ENCODE results near the gene USO1.
"Not testable (repeated sequence)": the region's sequence is repeated elsewhere in the genome, so short reads cannot be mapped to it uniquely, and the experiment has no call there.

The USO1 gene, protein sequence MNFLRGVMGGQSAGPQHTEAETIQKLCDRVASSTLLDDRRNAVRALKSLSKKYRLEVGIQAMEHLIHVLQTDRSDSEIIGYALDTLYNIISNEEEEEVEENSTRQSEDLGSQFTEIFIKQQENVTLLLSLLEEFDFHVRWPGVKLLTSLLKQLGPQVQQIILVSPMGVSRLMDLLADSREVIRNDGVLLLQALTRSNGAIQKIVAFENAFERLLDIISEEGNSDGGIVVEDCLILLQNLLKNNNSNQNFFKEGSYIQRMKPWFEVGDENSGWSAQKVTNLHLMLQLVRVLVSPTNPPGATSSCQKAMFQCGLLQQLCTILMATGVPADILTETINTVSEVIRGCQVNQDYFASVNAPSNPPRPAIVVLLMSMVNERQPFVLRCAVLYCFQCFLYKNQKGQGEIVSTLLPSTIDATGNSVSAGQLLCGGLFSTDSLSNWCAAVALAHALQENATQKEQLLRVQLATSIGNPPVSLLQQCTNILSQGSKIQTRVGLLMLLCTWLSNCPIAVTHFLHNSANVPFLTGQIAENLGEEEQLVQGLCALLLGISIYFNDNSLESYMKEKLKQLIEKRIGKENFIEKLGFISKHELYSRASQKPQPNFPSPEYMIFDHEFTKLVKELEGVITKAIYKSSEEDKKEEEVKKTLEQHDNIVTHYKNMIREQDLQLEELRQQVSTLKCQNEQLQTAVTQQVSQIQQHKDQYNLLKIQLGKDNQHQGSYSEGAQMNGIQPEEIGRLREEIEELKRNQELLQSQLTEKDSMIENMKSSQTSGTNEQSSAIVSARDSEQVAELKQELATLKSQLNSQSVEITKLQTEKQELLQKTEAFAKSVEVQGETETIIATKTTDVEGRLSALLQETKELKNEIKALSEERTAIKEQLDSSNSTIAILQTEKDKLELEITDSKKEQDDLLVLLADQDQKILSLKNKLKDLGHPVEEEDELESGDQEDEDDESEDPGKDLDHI

DNA sequence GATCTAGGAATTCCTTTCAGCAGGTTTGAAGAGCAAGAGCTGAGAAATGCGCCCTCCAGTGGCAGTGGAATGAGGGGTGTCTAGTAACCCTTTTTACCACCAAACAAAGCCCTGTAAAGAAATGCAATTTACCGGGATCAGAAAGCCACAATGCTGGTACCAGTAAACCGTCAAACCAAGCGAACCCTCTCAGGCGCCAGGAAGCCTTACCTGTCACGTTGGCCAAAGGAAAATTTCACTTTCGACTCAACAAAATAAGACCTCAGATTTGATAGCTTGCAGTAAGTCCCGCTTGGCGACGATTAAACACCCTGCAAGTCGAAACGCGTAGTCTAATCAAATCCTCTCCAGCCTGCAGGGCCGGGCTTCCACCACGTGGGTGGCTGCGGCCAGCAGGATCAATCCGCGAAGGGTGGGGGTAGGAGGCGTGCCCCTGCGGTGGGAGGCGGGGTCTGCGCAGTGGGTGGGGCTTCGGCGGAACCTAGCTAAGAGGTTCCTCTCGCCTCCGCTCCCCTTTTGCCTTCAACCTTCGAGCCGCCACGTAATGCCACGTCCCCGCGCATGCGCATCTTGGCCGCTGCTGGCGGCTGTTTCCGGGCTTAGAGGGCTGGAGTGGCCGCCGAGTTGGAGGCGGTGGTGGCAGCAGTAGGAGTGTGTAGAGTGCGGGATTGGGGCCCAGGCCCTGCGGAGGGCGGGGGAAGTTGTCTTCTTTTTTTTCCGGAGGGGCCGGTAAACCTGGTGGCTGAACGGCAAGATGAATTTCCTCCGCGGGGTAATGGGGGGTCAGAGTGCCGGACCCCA, at the start of gene USO1:
USO1 (plus strand) TSS at position 512 of the 801 bp plus-strand sequence; CDS start at position 755, 243 bp downstream.
- peak; percentile 99 for DNase-seq (ENCODE audit: low read depth, low spot score)

- DNase-seq (ENCODE audit: low read depth, low spot score) = no peak
Observed at GRCh38 chr4:75675004-75675531, 49.3 kb upstream of the USO1 start.

DNA sequence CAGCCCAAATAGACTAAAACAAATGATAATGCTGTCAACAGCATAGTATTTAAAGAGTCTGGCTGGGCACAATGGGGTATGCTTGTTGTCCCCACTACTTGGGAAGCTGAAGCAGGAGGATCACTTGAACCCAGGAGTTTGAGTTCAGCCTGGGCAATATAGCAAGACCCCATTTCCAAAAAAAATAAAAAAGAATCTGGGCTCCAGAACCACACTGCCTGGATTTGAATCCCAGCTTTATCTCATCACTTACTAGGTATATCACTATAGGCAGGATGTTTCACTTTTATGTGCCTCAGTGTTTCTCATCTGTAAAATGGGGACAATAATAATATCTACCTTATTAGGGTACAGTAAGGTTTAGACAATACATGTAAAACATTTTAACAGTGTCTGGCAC, 45.9 kb upstream of the USO1 start:
- no peak for DNase-seq (ENCODE audit: low read depth, low spot score)

GRCh38 chr4:75678965-75679364, 45.4 kb upstream of the USO1 start:
- no peak for DNase-seq (ENCODE audit: low read depth, low spot score)

GRCh38 chr4:75679876-75680575, 44.4 kb upstream of the USO1 start:
- no peak for DNase-seq (ENCODE audit: low read depth, low spot score)

- DNase-seq (ENCODE audit: low read depth, low spot score) = no peak
Observed at GRCh38 chr4:75683482-75684155, 40.8 kb upstream of the USO1 start.

DNA sequence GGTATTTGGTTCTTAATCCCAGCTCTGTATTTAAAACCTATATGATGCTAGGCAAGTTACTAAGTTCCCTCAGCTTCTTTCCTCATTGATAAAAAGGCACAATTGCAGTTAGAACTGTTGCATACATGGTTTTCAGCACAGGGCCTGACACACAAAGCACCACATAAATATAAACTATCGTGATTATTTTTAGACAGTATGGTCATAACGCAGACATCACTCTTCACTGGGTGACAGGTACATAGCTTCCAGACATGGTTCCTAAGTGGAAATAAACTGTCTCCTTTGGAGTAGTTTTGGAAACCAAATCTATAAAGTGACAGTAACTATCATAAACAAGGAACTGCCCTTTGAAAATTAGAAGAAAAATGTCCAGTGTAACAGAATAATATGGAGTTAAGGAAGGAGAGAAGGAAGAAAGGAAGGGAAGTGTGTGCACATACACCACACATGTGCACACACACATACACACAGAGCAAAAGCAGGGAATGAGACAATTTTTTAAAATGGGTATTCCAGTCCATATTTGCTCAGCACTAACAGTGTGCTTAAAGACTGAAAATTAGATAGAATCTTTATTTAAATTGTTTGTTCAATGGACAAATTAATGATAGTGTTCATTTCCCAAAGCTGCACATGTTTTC, 38.7 kb upstream of the USO1 start:
- no peak for DNase-seq (ENCODE audit: low read depth, low spot score)

- DNase-seq (ENCODE audit: low read depth, low spot score) = no peak
Observed at GRCh38 chr4:75686346-75686745, 38.0 kb upstream of the USO1 start.

GRCh38 chr4:75687125-75687524, 37.3 kb upstream of the USO1 start:
- not testable (repeated sequence) for DNase-seq (ENCODE audit: low read depth, low spot score)

- not testable (repeated sequence) for DNase-seq (ENCODE audit: low read depth, low spot score)
Observed at GRCh38 chr4:75692066-75692465, 32.3 kb upstream of the USO1 start.

DNA sequence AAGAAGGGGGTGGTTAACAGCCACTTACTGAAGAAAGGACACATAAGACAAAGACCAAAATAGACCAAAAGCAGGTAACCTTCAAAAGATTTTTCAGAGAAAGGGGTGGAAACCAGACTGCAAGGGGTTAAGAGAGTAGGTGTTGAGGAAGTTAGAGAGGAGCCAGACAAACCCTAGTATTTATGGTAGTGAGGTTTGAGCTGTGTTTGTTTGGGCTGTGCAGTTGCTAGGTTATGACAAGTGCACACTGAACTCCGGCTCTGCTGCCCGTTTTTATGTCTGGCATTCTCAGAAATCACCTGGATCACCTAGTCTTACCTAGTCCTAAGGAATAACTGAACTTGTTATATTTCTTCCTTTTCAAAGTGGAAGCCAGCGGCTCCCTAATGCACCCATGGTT, 28.3 kb upstream of the USO1 start:
- DNase-seq (ENCODE audit: low read depth, low spot score) = no peak

DNA sequence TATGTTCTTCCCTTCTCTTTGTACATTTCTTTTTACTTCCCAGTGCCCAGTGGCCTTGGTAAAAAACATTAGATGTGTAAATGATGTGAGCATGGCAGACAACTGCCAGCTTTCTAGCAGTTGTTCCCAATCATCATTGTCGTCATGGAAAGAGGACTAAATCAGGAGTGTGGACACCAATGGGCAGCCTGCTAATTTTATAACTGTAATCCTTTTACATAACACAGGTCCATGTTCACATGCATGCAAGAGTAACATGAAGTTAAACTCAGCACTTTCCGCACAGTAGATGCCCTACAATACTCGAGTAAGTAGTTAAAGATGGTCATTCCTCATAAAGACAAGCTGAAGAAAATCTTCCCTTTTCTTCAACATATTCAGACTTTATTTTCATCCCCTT, 27.8 kb upstream of the USO1 start:
- DNase-seq (ENCODE audit: low read depth, low spot score) = no peak

- DNase-seq (ENCODE audit: low read depth, low spot score) = no peak
Observed at GRCh38 chr4:75698162-75698962, 26.0 kb upstream of the USO1 start.

DNA sequence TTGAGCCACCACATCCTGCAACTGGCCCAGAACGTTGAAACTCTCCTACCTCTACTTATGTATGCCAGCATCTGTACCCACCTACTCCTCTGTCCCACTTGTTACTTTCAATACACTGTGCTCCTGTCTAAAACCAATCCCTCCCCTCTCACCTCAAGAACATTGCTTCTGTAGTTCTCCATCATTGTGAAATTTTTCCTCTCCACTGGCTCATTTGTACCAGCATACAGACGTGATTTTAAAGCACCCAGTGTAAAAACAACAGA, 25.5 kb upstream of the USO1 start:
- no peak for DNase-seq (ENCODE audit: low read depth, low spot score)

GRCh38 chr4:75699299-75699698, 25.1 kb upstream of the USO1 start:
- DNase-seq (ENCODE audit: low read depth, low spot score) = no peak

DNA sequence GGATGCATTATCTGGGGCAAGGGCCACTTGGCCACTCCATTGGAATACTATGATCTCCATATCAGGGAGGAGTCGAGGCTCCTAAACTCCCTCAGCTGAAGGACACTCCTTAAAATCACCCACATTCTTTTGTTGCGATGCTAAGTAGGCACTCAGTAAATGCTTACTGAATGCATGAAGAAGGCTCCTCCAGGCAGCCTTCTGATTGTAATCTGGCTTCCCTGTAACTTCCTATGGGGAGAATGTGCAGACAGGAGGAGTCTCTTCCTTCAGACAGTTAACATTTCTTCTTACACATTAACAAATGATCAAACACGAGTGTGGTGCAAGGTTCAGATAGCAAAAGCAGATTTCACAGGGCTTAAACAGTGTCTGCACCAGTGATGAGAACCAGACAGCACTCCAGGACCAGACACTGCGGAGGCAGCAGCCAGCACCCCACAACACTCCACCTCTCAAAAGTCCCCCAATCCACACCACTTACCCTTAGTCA, 21.4 kb upstream of the USO1 start:
- DNase-seq (ENCODE audit: low read depth, low spot score) = no peak

- no peak for DNase-seq (ENCODE audit: low read depth, low spot score)
Observed at GRCh38 chr4:75705198-75705977, 19.0 kb upstream of the USO1 start.

DNA sequence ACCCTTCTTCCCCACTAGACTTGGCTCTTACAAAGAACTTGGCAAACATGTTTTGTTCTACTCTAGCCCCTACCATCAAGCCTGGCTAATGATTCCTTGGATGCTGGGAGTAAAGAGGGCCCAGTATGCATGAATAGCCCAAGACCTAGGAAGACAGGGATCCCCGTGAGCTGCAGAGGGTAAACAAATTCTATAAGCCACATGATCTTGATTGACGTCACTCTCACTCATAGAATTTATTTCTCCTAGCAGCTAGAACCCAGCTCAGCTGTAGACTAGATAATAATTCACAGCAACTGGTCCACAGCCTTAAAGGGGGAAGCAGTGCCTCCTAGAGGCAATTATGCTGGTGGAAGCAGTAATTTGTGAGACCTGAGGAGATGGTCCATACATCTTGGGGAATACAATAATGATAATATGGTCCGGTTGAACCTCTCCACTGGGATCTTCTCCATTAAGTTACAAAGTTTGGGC, 16.1 kb upstream of the USO1 start:
- no peak for DNase-seq (ENCODE audit: low read depth, low spot score)

Data from brain pericyte (primary cell).